Body of pancreas (tissue), 4 donors: Measurements from ENCODE around the gene SGCD. TPM values are rescaled to one million over a fixed set of nuclear protein-coding genes. Genes with fewer than 3 reads are reported as not detected.

Source experiments
- ATAC-seq: fragments of 150-250 bp; one replicate; pipeline ENCODE4 v1.9.1; 2016
- DNase-seq, 4 donors: peaks; one replicate each; pipeline ENCODE4 v3.0.0-alpha.2; 2019
- H3K27ac ChIP-seq, 4 donors: fragments of 200-600 bp; sonication (generic); 1 replicate in 3 of 4; 2 replicates in 1 of 4; pipeline versions ENCODE4 v1.5.1 to v1.6.1; 2016 to 2019; ENCODE audit warnings: mild to moderate bottlenecking in 1 of 4, mixed read lengths in 1 of 4, moderate library complexity in 1 of 4
- H3K27me3 ChIP-seq, 2 donors: fragments of 200-600 bp; sonication (generic); one replicate each; pipeline ENCODE4 v1.6.0; 2016; ENCODE audit warnings: mild to moderate bottlenecking in 1 of 2
- H3K36me3 ChIP-seq, 2 donors: fragments of 200-600 bp; sonication (generic); replicated peaks in 1 of 2; 2 replicates each; pipeline ENCODE4 v1.5.1; 2016; ENCODE audit warnings: low read depth in 2 of 2; ENCODE audit not compliant: insufficient read depth in 1 of 2
- H3K4me1 ChIP-seq: fragments of 200-600 bp; sonication (generic); one replicate; pipeline ENCODE4 v1.6.0; 2016
- H3K4me3 ChIP-seq, 2 donors: fragments of 200-600 bp; sonication (generic); 1 replicate in 1 of 2; 2 replicates in 1 of 2; pipeline ENCODE4 v1.5.1; 2016 to 2019
- H3K9me3 ChIP-seq, 3 donors: fragments of 200-600 bp; sonication (generic); 1 replicate in 2 of 3; 2 replicates in 1 of 3; pipeline ENCODE4 v1.5.1; 2016
- CTCF ChIP-seq, 7 experiments: fragments of 450-650 bp in 4 of 7; fragments of 200-600 bp in 3 of 7; sonication (generic) in 3 of 7; IDR thresholded peaks; one replicate each; pipeline ENCODE4 v1.5.1; 2016 to 2019; ENCODE audit warnings: antibody characterized with exemption in 7 of 7
- POLR2A ChIP-seq, 3 donors: fragments of 450-650 bp; IDR thresholded peaks; one replicate each; pipeline ENCODE4 v1.6.1; 2016; ENCODE audit warnings: antibody characterized with exemption in 3 of 3, mild to moderate bottlenecking in 2 of 3
- WGBS, 2 donors: methylation state at CpG; one replicate each; pipeline ENCODE4 v1.1.5; 2017; 5-methylcytosine and 5-hydroxymethylcytosine counted together
- intact Hi-C: fragments of 100-400 bp; cut with DNase I; formaldehyde crosslinking; loops from one replicate; pipeline ENCODE4 v1.15.1; 2023
- total RNA-seq, 2 donors: library from RNA; depleted of rRNA; stranded (reverse); fragments of >200 nt; gene quantifications; one replicate each; pipeline ENCODE4 v1.1.0, GENCODE V29; 2016

SGCD gene
- total RNA-seq, 2 donors from 2014 or later, result 0.66 to 2.6 TPM

GRCh38 chr5:156764176-156764971 lies 437.4 kb downstream of the SGCD start:
- intact Hi-C loops, result no loop called here
- no peak overlapping the region for H3K4me3 ChIP-seq
- no peak overlapping the region for H3K27ac ChIP-seq
- peak in 1 of 4 donors; percentile 6 for DNase-seq
- ATAC-seq, result no peak
- no peaks in the 10 kb centered on the region for H3K4me1 ChIP-seq
- H3K36me3 ChIP-seq, result no peaks in the 10 kb centered on the region
- no peaks in the 10 kb centered on the region for H3K27me3 ChIP-seq
- H3K9me3 ChIP-seq, result no peaks in the 10 kb centered on the region
- TF ChIP-seq POLR2A (IDR thresholded peaks at IDR 0.05) (no peak), CTCF (IDR thresholded peaks at IDR 0.05) (no peak)
- WGBS, 2 donors, result 22 to 32% methylated on average over 6 of the region's 6 CpGs

GRCh38 chr5:156774273-156774672 lies 447.3 kb downstream of the SGCD start:
- WGBS, 2 donors, result 60 to 70% methylated on average over 2 of the region's 2 CpGs
- intact Hi-C loops, result no loop called here
- no peaks in the 10 kb centered on the region for H3K4me1 ChIP-seq
- no peak overlapping the region for H3K4me3 ChIP-seq
- no peak overlapping the region for H3K27ac ChIP-seq
- TF ChIP-seq CTCF (IDR thresholded peaks at IDR 0.05), result no peak
- no peak for TF ChIP-seq POLR2A (IDR thresholded peaks at IDR 0.05)
- no peaks in the 10 kb centered on the region for H3K36me3 ChIP-seq
- ATAC-seq, result no peak
- H3K27me3 ChIP-seq, result no peaks in the 10 kb centered on the region
- no peak for DNase-seq
- H3K9me3 ChIP-seq, result no peaks in the 10 kb centered on the region

- intact Hi-C loops, result no loop called here
- Histone ChIP-seq H3K36me3 (no peaks in the 10 kb centered on the region), H3K27ac (no peak overlapping the region), H3K9me3 (no peaks in the 10 kb centered on the region), H3K27me3 (no peaks in the 10 kb centered on the region), H3K4me1 (no peaks in the 10 kb centered on the region), H3K4me3 (no peak overlapping the region)
- no peak for ATAC-seq
- WGBS, 2 donors, result 96 to 100% methylated on average over 1 of the region's 1 CpG
- DNase-seq, result no peak
- TF ChIP-seq POLR2A (IDR thresholded peaks at IDR 0.05) (no peak), CTCF (IDR thresholded peaks at IDR 0.05) (no peak)
Measured at GRCh38 chr5:156778139-156778706, 451.3 kb downstream of the SGCD start.

- H3K4me3 ChIP-seq, result no peak overlapping the region
- DNase-seq, result no peak
- TF ChIP-seq CTCF (IDR thresholded peaks at IDR 0.05) (no peak), POLR2A (IDR thresholded peaks at IDR 0.05) (no peak)
- intact Hi-C loops, result no loop called here
- H3K4me1 ChIP-seq, result no peaks in the 10 kb centered on the region
- WGBS, 2 donors, result 75 to 81% methylated on average over 2 of the region's 2 CpGs
- no peaks in the 10 kb centered on the region for H3K36me3 ChIP-seq
- no peaks in the 10 kb centered on the region for H3K27me3 ChIP-seq
- no peak for ATAC-seq
- no peaks in the 10 kb centered on the region for H3K9me3 ChIP-seq
- no peak overlapping the region for H3K27ac ChIP-seq
Measured at GRCh38 chr5:156778752-156779151, 451.8 kb downstream of the SGCD start.
